Hepatocyte (in vitro differentiated cells): ENCODE measurements around the gene FKBP7. TPM values are rescaled to one million over a fixed set of nuclear protein-coding genes. Genes with fewer than 3 reads are reported as not detected.

Experiments
- DNase-seq: peaks from one replicate; pipeline ENCODE4 v3.0.0-alpha.2; 2016; ENCODE audit warnings: low spot score
- H2AFZ ChIP-seq: fragments of 200-600 bp; sonication (generic); 2 replicates; pipeline ENCODE4 v1.6.0; 2016; ENCODE audit warnings: antibody characterized with exemption, mild to moderate bottlenecking
- H3K27ac ChIP-seq: fragments of 200-600 bp; sonication (generic); 2 replicates; pipeline ENCODE4 v1.5.1; 2016; ENCODE audit warnings: mild to moderate bottlenecking
- H3K27me3 ChIP-seq: fragments of 200-600 bp; sonication (generic); 2 replicates; pipeline ENCODE4 v1.6.1; 2016
- H3K36me3 ChIP-seq: fragments of 200-600 bp; sonication (generic); replicated peaks from 2 replicates; pipeline ENCODE4 v1.5.1; 2016; ENCODE audit warnings: low read depth; ENCODE audit not compliant: insufficient read depth
- H3K4me1 ChIP-seq: fragments of 200-600 bp; sonication (generic); 2 replicates; pipeline ENCODE4 v1.5.1; 2016; ENCODE audit warnings: mild to moderate bottlenecking, moderate library complexity; ENCODE audit not compliant: insufficient read depth
- H3K4me2 ChIP-seq: fragments of 200-600 bp; sonication (generic); 2 replicates; pipeline ENCODE4 v1.6.0; 2016
- H3K4me3 ChIP-seq: fragments of 200-600 bp; sonication (generic); 2 replicates; pipeline ENCODE4 v1.5.1; 2016; ENCODE audit warnings: mild to moderate bottlenecking
- H3K79me2 ChIP-seq: fragments of 200-600 bp; sonication (generic); 2 replicates; pipeline ENCODE4 v1.6.0; 2017; ENCODE audit warnings: mild to moderate bottlenecking
- H3K9me2 ChIP-seq: fragments of 200-600 bp; sonication (generic); replicated peaks from 2 replicates; pipeline ENCODE4 v1.6.0; 2017; ENCODE audit warnings: mild to moderate bottlenecking; ENCODE audit not compliant: insufficient read depth
- H3K9me3 ChIP-seq: fragments of 200-600 bp; sonication (generic); 2 replicates; pipeline ENCODE4 v1.5.1; 2016; ENCODE audit warnings: low read depth, mild to moderate bottlenecking
- H4K20me1 ChIP-seq: fragments of 200-600 bp; sonication (generic); 2 replicates; pipeline ENCODE4 v1.6.0; 2016; ENCODE audit warnings: mild to moderate bottlenecking; ENCODE audit not compliant: insufficient read depth, poor library complexity, severe bottlenecking
- CTCF ChIP-seq: fragments of 200-600 bp; sonication (generic); IDR thresholded peaks from 2 replicates; pipeline ENCODE4 v1.5.1; 2016; ENCODE audit warnings: antibody characterized with exemption, mild to moderate bottlenecking; ENCODE audit not compliant: poor library complexity
- EZH2 ChIP-seq: fragments of 200-600 bp; sonication (generic); IDR thresholded peaks from 2 replicates; pipeline ENCODE4 v1.6.1; 2016; ENCODE audit warnings: antibody characterized with exemption, mild to moderate bottlenecking, borderline replicate concordance
- EZH2phosphoT487 ChIP-seq: fragments of 200-600 bp; sonication (generic); IDR thresholded peaks from one replicate; pipeline ENCODE4 v1.6.1; 2018; ENCODE audit warnings: antibody characterized with exemption, mild to moderate bottlenecking, low read depth, moderate library complexity; ENCODE audit not compliant: unreplicated experiment, severe bottlenecking
- WGBS: methylation state at CpG from one replicate; pipeline ENCODE4 v1.1.6; 2016; ENCODE audit warnings: low lambda C conversion rate; ENCODE audit errors: missing lambda C conversion rate; 5-methylcytosine and 5-hydroxymethylcytosine counted together
- polyA plus RNA-seq: library from polyadenylated mRNA; unstranded; fragments of >200 nt; fragmentation: Nextera tagmentation; extraction: Ambion mirVana; gene quantifications from 2 replicates; pipeline ENCODE4 v1.2.1, GENCODE V29; 2016
- total RNA-seq: library from RNA; depleted of rRNA; stranded (reverse); fragments of >200 nt; gene quantifications from 2 replicates; pipeline ENCODE4 v1.2.3, GENCODE V29; 2014

Gene FKBP7
- total and polyA plus RNA-seq, 2 experiments from 2014 or later = 45.4 to 93.9 TPM

- Histone ChIP-seq H3K27me3 (no peaks in the 10 kb centered on the region), H3K4me2 (no peak overlapping the region), H4K20me1 (no peaks in the 10 kb centered on the region), H3K27ac (no peak overlapping the region), H3K9me3 (no peaks in the 10 kb centered on the region), H3K4me1 (no peaks in the 10 kb centered on the region), H3K79me2 (peaks cover 4% of the 10 kb centered on the region), H3K9me2 (no peaks in the 10 kb centered on the region), H2AFZ (no peak overlapping the region), H3K4me3 (no peak overlapping the region), H3K36me3 (no peaks in the 10 kb centered on the region)
- no peak for DNase-seq
- WGBS = 86% methylated on average over 2 of the region's 2 CpGs
- no peak for TF ChIP-seq EZH2
- TF ChIP-seq EZH2phosphoT487 = no peak
- TF ChIP-seq CTCF = no peak
Measured at GRCh38 chr2:178441426-178441825, 37.0 kb downstream of the FKBP7 start.

DNA sequence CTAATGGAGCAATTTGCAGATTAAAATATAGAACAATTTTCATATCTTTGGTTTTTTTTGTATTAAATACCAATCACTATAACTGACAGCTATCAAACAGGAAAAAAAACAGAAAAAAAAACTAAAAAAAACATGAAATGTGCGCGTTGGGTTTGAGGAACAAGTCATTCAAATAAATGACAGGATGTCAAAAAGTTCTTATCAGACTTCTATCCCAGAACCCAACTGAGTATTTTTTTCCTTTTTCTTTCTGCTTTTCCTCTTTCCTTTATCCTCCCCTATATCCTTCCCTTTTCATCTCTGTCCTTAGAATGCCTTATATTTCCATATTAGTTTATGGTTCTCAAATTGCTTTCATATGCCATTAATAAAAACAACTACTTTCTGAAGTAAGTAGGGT lies 41.7 kb downstream of the FKBP7 start:
- no peaks in the 10 kb centered on the region for H3K9me3 ChIP-seq
- H3K27ac ChIP-seq = no peak overlapping the region
- no peaks in the 10 kb centered on the region for H4K20me1 ChIP-seq
- WGBS = 98% methylated on average over 2 of the region's 2 CpGs
- H2AFZ ChIP-seq = no peak overlapping the region
- H3K9me2 ChIP-seq = no peaks in the 10 kb centered on the region
- H3K4me2 ChIP-seq = no peak overlapping the region
- no peak for DNase-seq
- no peak overlapping the region for H3K4me3 ChIP-seq
- no peaks in the 10 kb centered on the region for H3K36me3 ChIP-seq
- no peaks in the 10 kb centered on the region for H3K27me3 ChIP-seq
- H3K4me1 ChIP-seq = no peaks in the 10 kb centered on the region
- TF ChIP-seq EZH2phosphoT487 (no peak), EZH2 (no peak), CTCF (no peak)
- no peaks in the 10 kb centered on the region for H3K79me2 ChIP-seq

DNA sequence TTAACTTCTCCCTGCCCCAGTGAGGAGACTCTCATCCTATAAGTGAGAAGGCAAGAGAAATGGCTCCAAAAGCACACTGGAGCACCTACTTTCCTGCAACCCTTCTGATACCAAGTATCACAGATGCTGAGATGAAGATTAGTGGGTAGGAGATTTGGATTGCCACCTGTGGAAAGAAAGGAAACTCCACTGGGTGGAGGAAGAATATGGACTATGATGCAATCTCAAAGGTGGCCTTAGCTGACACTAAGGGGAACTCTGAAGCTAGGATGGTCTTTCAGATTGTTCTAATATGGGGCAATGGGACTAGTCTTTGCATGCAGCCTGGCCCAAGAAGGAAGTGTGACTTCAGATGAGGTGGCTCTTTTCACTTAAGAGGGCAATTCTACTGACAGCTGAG lies 49.1 kb downstream of the FKBP7 start:
- Histone ChIP-seq H3K27me3 (no peaks in the 10 kb centered on the region), H4K20me1 (no peaks in the 10 kb centered on the region), H2AFZ (no peak overlapping the region), H3K4me1 (no peaks in the 10 kb centered on the region), H3K27ac (no peak overlapping the region), H3K4me2 (no peak overlapping the region), H3K9me3 (no peaks in the 10 kb centered on the region), H3K79me2 (no peaks in the 10 kb centered on the region), H3K36me3 (no peaks in the 10 kb centered on the region), H3K9me2 (no peaks in the 10 kb centered on the region), H3K4me3 (no peak overlapping the region)
- TF ChIP-seq EZH2 (no peak), EZH2phosphoT487 (no peak), CTCF (no peak)
- DNase-seq = no peak

- TF ChIP-seq CTCF (no peak), EZH2 (no peak), EZH2phosphoT487 (no peak)
- Histone ChIP-seq H2AFZ (no peak overlapping the region), H3K27ac (no peak overlapping the region), H3K4me2 (no peak overlapping the region), H3K27me3 (no peaks in the 10 kb centered on the region), H4K20me1 (no peaks in the 10 kb centered on the region), H3K4me3 (no peak overlapping the region), H3K79me2 (no peaks in the 10 kb centered on the region), H3K9me2 (no peaks in the 10 kb centered on the region), H3K4me1 (no peaks in the 10 kb centered on the region), H3K36me3 (no peaks in the 10 kb centered on the region), H3K9me3 (no peaks in the 10 kb centered on the region)
- no peak for DNase-seq
- 58% methylated on average over 1 of the region's 1 CpG for WGBS
Measured at GRCh38 chr2:178428396-178428806, 50.0 kb downstream of the FKBP7 start.
